NCI-H1436 treated with DMSO at 0.1 percent for 48 hours (cell line): ENCODE results near the gene FAM117B.
"Not testable (repeated sequence)": the region's sequence is repeated elsewhere in the genome, so short reads cannot be mapped to it uniquely, and the experiment has no call there.

Source experiments
- DNase-seq: peaks from one replicate; lab custom pipeline; 2025; lab: John Stamatoyannopoulos, UW

The FAM117B gene

GRCh38 chr2:202703091-202703490, 68.3 kb downstream of the FAM117B start:
- DNase-seq = no peak

- no peak for DNase-seq
These were observed 69.5 kb downstream of the FAM117B start for GRCh38 chr2:202704248-202704647.

GRCh38 chr2:202705446-202706020, 70.8 kb downstream of the FAM117B start:
- peak; percentile 35 for DNase-seq

- not testable (repeated sequence) for DNase-seq
These were observed 80.5 kb downstream of the FAM117B start for GRCh38 chr2:202714971-202715935.

GRCh38 chr2:202716114-202716718, 81.4 kb downstream of the FAM117B start:
- no peak for DNase-seq

GRCh38 chr2:202716953-202717597, 82.3 kb downstream of the FAM117B start:
- no peak for DNase-seq

- DNase-seq = no peak
These were observed 83.0 kb downstream of the FAM117B start for GRCh38 chr2:202717598-202718310.

GRCh38 chr2:202718614-202719013, 83.8 kb downstream of the FAM117B start:
- DNase-seq = no peak

- no peak for DNase-seq
These were observed 85.5 kb downstream of the FAM117B start for GRCh38 chr2:202720226-202720625.

GRCh38 chr2:202721621-202722020, 86.9 kb downstream of the FAM117B start:
- no peak for DNase-seq

- DNase-seq = no peak
These were observed 89.0 kb downstream of the FAM117B start for GRCh38 chr2:202723746-202724145.

- no peak for DNase-seq
These were observed 91.3 kb downstream of the FAM117B start for GRCh38 chr2:202726070-202726469.

- no peak for DNase-seq
These were observed 102.1 kb downstream of the FAM117B start for GRCh38 chr2:202736826-202737225.

- DNase-seq = no peak
These were observed 108.8 kb downstream of the FAM117B start for GRCh38 chr2:202743613-202744012.

GRCh38 chr2:202749477-202749876, 114.7 kb downstream of the FAM117B start:
- DNase-seq = no peak

GRCh38 chr2:202750763-202751427, 116.1 kb downstream of the FAM117B start:
- no peak for DNase-seq

GRCh38 chr2:202752071-202752470, 117.3 kb downstream of the FAM117B start:
- no peak for DNase-seq

GRCh38 chr2:202754936-202755335, 120.2 kb downstream of the FAM117B start:
- DNase-seq = no peak

- DNase-seq = no peak
These were observed 121.8 kb downstream of the FAM117B start for GRCh38 chr2:202756598-202756997.

GRCh38 chr2:202757339-202757738, 122.6 kb downstream of the FAM117B start:
- DNase-seq = no peak

- no peak for DNase-seq
These were observed 123.4 kb downstream of the FAM117B start for GRCh38 chr2:202758128-202758527.
